A549 (cell line): Measurements from ENCODE around the gene RBMY1D. TPM values are rescaled to one million over a fixed set of nuclear protein-coding genes. Genes with fewer than 3 reads are reported as not detected.

Experiments
- ATAC-seq, 2 experiments: fragments of 200-7000 bp in 1 of 2; fragments of >200 bp in 1 of 2; cut with Nextera tagmentation in 1 of 2; cut with Tn5 transposase in 1 of 2; 3 replicates each; pipeline versions ENCODE4 v1.8.0 to v1.9.1; 2018 to 2020; ENCODE audit warnings: mild to moderate bottlenecking in 1 of 2, moderate library complexity in 1 of 2
- CTCF ChIA-PET: fragments of 300-600 bp; sonication (Branson Sonifier 250); formaldehyde crosslinking; extraction: SDS; loops from one replicate; lab custom pipeline; 2021; ENCODE audit warnings: antibody characterized with exemption, inconsistent platforms; lab: Yijun Ruan, JAX
- POLR2A ChIA-PET: fragments of 350-600 bp; formaldehyde crosslinking; extraction: SDS; loops from one replicate; lab custom pipeline; 2021; ENCODE audit warnings: antibody characterized with exemption, inconsistent platforms; lab: Yijun Ruan, JAX
- DNase-seq, 2 experiments: peaks; one replicate each; pipeline versions ENCODE4 v3.0.0 to v3.0.0-alpha.2; 2011 to 2016; ENCODE audit warnings: low read depth in 1 of 2, low spot score in 1 of 2
- FAIRE-seq: peaks from 2 replicates; lab custom pipeline; 2011; peaks lifted over from hg19 to GRCh38; lab: Jason Lieb, UNC
- H3K27ac ChIP-seq, 2 experiments: fragments of >200 bp; sonication (Bioruptor Twin); formaldehyde crosslinking; 3 replicates each; pipeline ENCODE4 v1.5.1; 2016 to 2017
- H3K4me1 ChIP-seq: fragments of >200 bp; sonication (Bioruptor Twin); formaldehyde crosslinking; 3 replicates; pipeline ENCODE4 v1.6.1; 2016
- H3K4me2 ChIP-seq: fragments of >200 bp; sonication (Bioruptor Twin); formaldehyde crosslinking; 3 replicates; pipeline ENCODE4 v1.6.1; 2016
- H3K4me3 ChIP-seq: fragments of >200 bp; sonication (Bioruptor Twin); formaldehyde crosslinking; 3 replicates; pipeline ENCODE4 v1.5.1; 2016
- H3K9me3 ChIP-seq: fragments of >200 bp; sonication (Bioruptor Twin); formaldehyde crosslinking; 3 replicates; pipeline ENCODE4 v1.6.1; 2016
- CHD2 ChIP-seq: fragments of 150-350 bp; IDR thresholded peaks from 2 replicates; pipeline ENCODE4 v1.6.1; 2014; ENCODE audit warnings: low read length; ENCODE audit not compliant: partially characterized antibody
- WGBS: methylation state at CpG from one replicate; pipeline ENCODE4 v1.1.6; 2017; ENCODE audit errors: missing lambda C conversion rate; 5-methylcytosine and 5-hydroxymethylcytosine counted together
- polyA plus RNA-seq, 4 experiments: library from polyadenylated mRNA; depleted of rRNA in 3 of 4; stranded (reverse); fragments of >200 nt; fragmentation: RNase III in 1 of 4; extraction: RNeasy Plus Mini Kit Qiagen cat#74134 plus additional on column Dnase treatment in 1 of 4; gene quantifications; 2 replicates in 3 of 4; 3 replicates in 1 of 4; pipeline ENCODE4 v1.2.3, GENCODE V29; 2011 to 2017
- TF ChIP-seq, protein P1 (sequence below): fragments of >200 bp; sonication (Bioruptor Twin); formaldehyde crosslinking; IDR thresholded peaks from 3 replicates; pipeline ENCODE4 v1.6.1; 2016

The RBMY1D gene
- polyA plus RNA-seq, 2 of the 4 experiments (the other 2 are of a cell fraction): not detected

DNA sequence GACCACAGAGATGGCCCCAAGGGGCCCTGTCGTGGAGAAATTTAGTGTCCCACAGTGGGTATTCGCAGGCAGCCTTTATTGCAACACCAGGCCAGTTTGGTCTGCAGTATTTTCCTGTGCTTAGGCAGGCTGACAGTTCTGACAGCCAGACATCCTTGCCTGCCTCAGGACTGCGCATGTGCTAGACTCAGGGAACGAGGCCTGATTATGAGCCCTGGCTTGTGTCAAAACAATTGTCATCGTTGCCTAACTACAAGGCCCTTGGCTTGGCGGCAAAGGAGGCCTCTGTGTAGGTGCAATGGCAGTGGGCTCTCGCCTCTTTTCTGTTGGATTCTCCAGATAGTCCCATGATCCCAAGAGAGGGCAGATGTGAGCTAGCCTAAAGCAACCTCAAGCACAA, 59.3 kb downstream of the RBMY1D start:
- no peak for FAIRE-seq
- H3K4me1 ChIP-seq: no peaks in the 10 kb centered on the region
- no CpG with 5 or more reads among the region's 7 CpGs for WGBS
- H3K4me2 ChIP-seq: no peak overlapping the region
- CTCF ChIA-PET: no interaction called here
- no peak for DNase-seq
- no peak overlapping the region for H3K27ac ChIP-seq
- TF ChIP-seq, protein P1, sequence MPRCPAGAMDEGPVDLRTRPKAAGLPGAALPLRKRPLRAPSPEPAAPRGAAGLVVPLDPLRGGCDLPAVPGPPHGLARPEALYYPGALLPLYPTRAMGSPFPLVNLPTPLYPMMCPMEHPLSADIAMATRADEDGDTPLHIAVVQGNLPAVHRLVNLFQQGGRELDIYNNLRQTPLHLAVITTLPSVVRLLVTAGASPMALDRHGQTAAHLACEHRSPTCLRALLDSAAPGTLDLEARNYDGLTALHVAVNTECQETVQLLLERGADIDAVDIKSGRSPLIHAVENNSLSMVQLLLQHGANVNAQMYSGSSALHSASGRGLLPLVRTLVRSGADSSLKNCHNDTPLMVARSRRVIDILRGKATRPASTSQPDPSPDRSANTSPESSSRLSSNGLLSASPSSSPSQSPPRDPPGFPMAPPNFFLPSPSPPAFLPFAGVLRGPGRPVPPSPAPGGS: no peak
- TF ChIP-seq CHD2: no peak
- TF ChIP-seq, all 56 proteins: peak for 0
- Histone ChIP-seq H3K9me3 (no peaks in the 10 kb centered on the region), H3K4me3 (no peak overlapping the region)
- POLR2A ChIA-PET: no interaction called here
- ATAC-seq: no peak

Other genes starting within 250 kb of the RBMY1D start
- not detected in 2 replicates for gene RBMY1E, start 23.5 kb upstream of the RBMY1D start, polyA plus RNA-seq (2011; rRNA removed)
- not detected in 3 replicates for gene RBMY1E, start 23.5 kb upstream of the RBMY1D start, polyA plus RNA-seq (2017; fragmentation: RNase III; extraction: RNeasy Plus Mini Kit Qiagen cat#74134 plus additional on column Dnase treatment)